Activated B cell treated with CpG ODN at 0.5 μM for 24 hours (primary cell): Measurements from ENCODE around the gene ABCC2. TPM values are rescaled to one million over a fixed set of nuclear protein-coding genes. Genes with fewer than 3 reads are reported as not detected.
"Not testable (repeated sequence)": the region's sequence is repeated elsewhere in the genome, so short reads cannot be mapped to it uniquely, and the experiment has no call there.

Experiments used
- ATAC-seq: fragments of 200-7000 bp; cut with Tn5 transposase; one replicate; pipeline ENCODE4 v1.10.0; 2021; ENCODE audit warnings: low read depth, mild to moderate bottlenecking, moderate library complexity
- CTCF ChIA-PET: fragments of 350-600 bp; sonication (Branson Sonifier 250); formaldehyde crosslinking; loops from one replicate; lab custom pipeline; 2021; ENCODE audit warnings: antibody characterized with exemption; lab: Charles Lee
- POLR2A ChIA-PET: fragments of 350-600 bp; sonication (Branson Sonifier 250); formaldehyde crosslinking; loops from one replicate; lab custom pipeline; 2021; ENCODE audit warnings: antibody characterized with exemption; lab: Charles Lee
- DNase-seq: peaks from one replicate; pipeline ENCODE4 v3.0.0; 2022
- H3K27ac Mint-ChIP-seq: one replicate; pipeline ENCODE4 v1.8.0; 2020; ENCODE audit warnings: mixed read lengths
- H3K27me3 Mint-ChIP-seq: one replicate; pipeline ENCODE4 v1.8.0; 2021; ENCODE audit warnings: mixed read lengths
- H3K36me3 Mint-ChIP-seq: one replicate; pipeline ENCODE4 v1.8.0; 2021; ENCODE audit warnings: low read depth, mixed read lengths
- H3K4me1 Mint-ChIP-seq: one replicate; pipeline ENCODE4 v1.8.0; 2021; ENCODE audit warnings: mixed read lengths
- H3K4me3 Mint-ChIP-seq: one replicate; pipeline ENCODE4 v1.8.0; 2020; ENCODE audit warnings: mild to moderate bottlenecking, mixed read lengths
- H3K9me3 Mint-ChIP-seq: one replicate; pipeline ENCODE4 v1.8.0; 2020; ENCODE audit warnings: mixed read lengths
- intact Hi-C: fragments of 100-400 bp; cut with micrococcal nuclease; formaldehyde crosslinking; loops from one replicate; pipeline ENCODE4 v1.15.1; 2024
- total RNA-seq: library from RNA; stranded (reverse); gene quantifications from 2 replicates; pipeline ENCODE4 v1.2.3, GENCODE V29; 2022
- TF ChIP-seq, protein P1 (sequence below): fragments of 200-600 bp; IDR thresholded peaks from one replicate; pipeline ENCODE4 v1.8.0; 2022; ENCODE audit warnings: antibody characterized with exemption, mild to moderate bottlenecking

The ABCC2 gene
- total RNA-seq, 1 donor from 2014 or later: 4.0 TPM

DNA sequence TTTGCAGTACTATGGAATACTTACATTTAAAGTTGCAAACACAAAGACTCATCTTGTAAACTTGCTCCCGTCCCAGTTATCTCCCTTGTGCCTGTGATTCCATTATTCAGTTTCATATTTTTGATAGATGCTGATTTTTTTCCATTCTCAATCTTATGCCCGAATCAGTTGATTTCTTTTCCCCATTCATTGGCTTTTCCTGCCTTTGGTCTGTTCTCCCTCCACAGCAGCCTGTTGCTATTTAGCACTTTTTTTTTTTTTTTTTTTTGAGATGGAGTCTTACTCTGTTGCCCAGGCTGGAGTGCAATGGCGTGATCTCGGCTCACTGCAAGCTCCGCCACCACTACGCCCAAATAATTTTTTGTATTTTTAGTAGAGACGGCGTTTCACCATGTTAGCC lies 78.0 kb downstream of the ABCC2 start:
- ChIA-PET POLR2A (no interaction called here), CTCF (interaction anchor here (0.7 to 2.2 kb wide), 2 partner anchors 12 to 185 kb away, joined by 4 to 8 read pairs; no protein-coding TSS in a partner anchor)
- Mint-ChIP-seq H3K27me3 (peaks cover 13% of the 10 kb centered on the region), H3K27ac (no peak overlapping the region), H3K9me3 (peaks cover 3% of the 10 kb centered on the region), H3K4me1 (no peaks in the 10 kb centered on the region), H3K36me3 (no peaks in the 10 kb centered on the region), H3K4me3 (no peak overlapping the region)
- TF ChIP-seq, protein P1, sequence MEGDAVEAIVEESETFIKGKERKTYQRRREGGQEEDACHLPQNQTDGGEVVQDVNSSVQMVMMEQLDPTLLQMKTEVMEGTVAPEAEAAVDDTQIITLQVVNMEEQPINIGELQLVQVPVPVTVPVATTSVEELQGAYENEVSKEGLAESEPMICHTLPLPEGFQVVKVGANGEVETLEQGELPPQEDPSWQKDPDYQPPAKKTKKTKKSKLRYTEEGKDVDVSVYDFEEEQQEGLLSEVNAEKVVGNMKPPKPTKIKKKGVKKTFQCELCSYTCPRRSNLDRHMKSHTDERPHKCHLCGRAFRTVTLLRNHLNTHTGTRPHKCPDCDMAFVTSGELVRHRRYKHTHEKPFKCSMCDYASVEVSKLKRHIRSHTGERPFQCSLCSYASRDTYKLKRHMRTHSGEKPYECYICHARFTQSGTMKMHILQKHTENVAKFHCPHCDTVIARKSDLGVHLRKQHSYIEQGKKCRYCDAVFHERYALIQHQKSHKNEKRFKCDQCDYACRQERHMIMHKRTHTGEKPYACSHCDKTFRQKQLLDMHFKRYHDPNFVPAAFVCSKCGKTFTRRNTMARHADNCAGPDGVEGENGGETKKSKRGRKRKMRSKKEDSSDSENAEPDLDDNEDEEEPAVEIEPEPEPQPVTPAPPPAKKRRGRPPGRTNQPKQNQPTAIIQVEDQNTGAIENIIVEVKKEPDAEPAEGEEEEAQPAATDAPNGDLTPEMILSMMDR: no peak
- no peak for DNase-seq
- ATAC-seq: no peak
- intact Hi-C loops: no loop called here

DNA sequence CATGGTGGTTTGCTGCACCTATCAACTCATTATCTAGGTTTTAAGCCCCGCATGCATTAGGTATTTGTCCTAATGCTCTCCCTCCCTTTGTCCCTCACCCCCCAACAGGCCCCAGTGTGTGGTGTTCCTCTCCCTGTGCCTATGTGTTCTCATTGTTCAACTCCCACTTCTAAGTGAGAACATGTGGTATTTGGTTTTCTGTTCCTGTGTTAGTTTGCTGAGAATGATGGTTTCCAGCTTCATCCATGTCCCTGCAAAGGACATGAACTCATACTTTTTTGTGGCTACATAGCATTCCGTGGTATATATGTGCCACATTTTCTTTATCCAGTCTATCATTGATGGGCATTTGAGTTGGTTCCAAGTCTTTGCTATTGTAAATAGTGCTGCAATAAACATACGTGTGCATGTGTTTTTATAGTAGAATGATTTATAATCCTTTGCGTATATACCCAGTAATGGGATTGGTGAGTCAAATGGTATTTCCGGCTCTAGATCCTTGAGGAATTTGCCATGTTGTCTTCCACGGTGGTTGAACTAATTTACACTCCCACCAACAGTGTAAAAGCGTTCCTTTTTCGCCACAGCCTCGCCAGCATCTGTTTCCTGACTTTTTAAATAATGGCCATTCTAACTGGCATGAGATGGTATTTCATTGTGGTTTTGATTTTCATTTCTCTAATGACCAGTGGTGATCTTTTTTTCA lies 81.2 kb downstream of the ABCC2 start:
- H3K9me3 Mint-ChIP-seq: peaks cover 13% of the 10 kb centered on the region
- H3K27me3 Mint-ChIP-seq: peaks cover 40% of the 10 kb centered on the region
- POLR2A ChIA-PET, H3K4me3 Mint-ChIP-seq, intact Hi-C loops, ATAC-seq, H3K27ac Mint-ChIP-seq, DNase-seq, H3K4me1 Mint-ChIP-seq, CTCF ChIA-PET, H3K36me3 Mint-ChIP-seq: not testable (repeated sequence)

DNA sequence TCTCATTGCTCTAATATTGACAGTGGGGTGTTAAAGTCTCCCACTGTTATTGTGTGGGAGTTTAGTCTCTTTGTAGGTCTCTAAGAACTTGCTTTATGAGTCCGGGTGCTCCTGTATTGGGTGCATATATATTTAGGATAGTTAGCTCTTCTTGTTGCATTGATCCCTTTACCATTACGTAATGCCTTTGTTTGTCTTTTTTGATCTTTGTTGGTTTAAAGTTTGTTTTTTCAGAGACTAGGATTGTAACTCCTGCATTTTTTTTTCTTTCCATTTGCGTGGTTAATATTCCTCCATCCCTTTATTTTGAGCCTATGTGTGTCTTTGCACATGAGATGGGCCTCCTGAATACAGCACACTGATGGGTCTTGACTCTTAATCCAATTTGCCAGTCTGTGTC lies 84.8 kb downstream of the ABCC2 start:
- H3K36me3 Mint-ChIP-seq, H3K4me3 Mint-ChIP-seq, CTCF ChIA-PET: not testable (repeated sequence)

DNA sequence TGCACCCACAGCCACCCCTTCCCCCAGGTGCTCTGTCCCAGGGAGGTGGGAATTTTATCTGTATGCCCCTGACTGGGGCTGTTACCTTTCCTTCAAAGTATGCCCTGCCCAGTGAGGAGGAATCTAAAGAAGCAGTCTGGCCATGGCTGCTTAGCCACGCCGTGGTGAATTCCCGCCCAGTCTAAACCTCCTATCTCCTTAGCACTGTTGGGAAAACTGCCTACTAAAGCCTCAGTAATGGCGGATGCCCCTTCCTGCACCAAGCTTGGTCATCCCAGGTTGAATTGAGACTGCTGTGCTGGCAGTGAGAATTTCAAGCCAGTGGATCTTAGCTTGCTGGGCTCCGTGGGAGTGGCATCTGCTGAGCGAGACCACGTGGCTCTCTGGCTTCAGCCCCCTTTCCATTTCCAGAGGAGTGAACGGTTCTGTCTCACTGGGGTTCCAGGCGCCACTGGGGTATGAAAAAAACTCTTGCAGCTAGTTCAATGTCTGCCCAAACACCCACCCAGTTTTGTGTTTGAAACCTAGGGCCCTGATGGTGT lies 87.2 kb downstream of the ABCC2 start:
- no peaks in the 10 kb centered on the region for H3K36me3 Mint-ChIP-seq
- peaks cover 13% of the 10 kb centered on the region for H3K9me3 Mint-ChIP-seq
- intact Hi-C loops: no loop called here
- DNase-seq: no peak
- no peak overlapping the region for H3K27ac Mint-ChIP-seq
- TF ChIP-seq, protein P1: no peak
- H3K4me1 Mint-ChIP-seq: no peaks in the 10 kb centered on the region
- ATAC-seq: no peak
- no peak overlapping the region for H3K4me3 Mint-ChIP-seq
- CTCF ChIA-PET: interaction anchor here (2.6 kb wide), 1 partner anchor 176 kb away, joined by 10 read pairs; no protein-coding TSS in a partner anchor
- POLR2A ChIA-PET: no interaction called here
- H3K27me3 Mint-ChIP-seq: peaks cover 37% of the 10 kb centered on the region

More for the DNA sequence above, 84.8 kb downstream of the ABCC2 start:
- H3K4me1 Mint-ChIP-seq, POLR2A ChIA-PET, DNase-seq, ATAC-seq, H3K27ac Mint-ChIP-seq, intact Hi-C loops: not testable (repeated sequence)
- peaks cover 13% of the 10 kb centered on the region for H3K9me3 Mint-ChIP-seq
- H3K27me3 Mint-ChIP-seq: peaks cover 45% of the 10 kb centered on the region

DNA sequence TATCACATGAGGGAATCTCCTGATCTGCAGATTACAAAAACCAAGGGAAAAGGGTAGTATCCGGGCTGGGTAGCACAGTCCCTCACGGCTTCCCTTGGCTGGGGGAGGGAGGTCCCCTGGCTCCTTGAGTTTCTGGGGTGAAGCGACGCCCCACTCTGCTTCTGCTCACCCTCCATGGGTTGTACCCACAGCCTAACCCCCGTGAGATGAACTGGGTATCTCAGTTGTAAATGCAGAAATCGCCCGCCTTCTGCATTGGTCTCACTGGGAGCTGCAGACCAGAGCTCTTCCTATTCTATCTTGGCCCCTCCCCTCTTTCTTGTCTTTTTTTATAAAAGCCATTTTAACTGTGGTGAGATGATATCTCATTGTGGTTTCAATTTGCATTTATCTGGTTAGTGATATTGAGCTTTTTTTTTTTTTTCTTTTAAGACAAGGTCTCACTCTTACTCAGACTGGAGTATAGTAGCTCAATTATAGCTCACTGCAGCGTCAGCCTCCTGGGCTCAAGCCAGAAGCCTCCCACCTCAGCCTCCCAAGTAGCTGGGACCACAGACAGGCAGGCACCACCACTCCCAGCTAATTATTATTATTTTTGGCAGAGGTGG lies 87.8 kb downstream of the ABCC2 start:
- no peak overlapping the region for H3K4me3 Mint-ChIP-seq
- ChIA-PET POLR2A (no interaction called here), CTCF (interaction anchor here (2.6 kb wide), 1 partner anchor 176 kb away, joined by 10 read pairs; no protein-coding TSS in a partner anchor)
- peaks cover under 1% of the 10 kb centered on the region for H3K36me3 Mint-ChIP-seq
- no peak overlapping the region for H3K27ac Mint-ChIP-seq
- DNase-seq (no peak), ATAC-seq (peak; percentile 14)
- peaks cover 35% of the 10 kb centered on the region for H3K27me3 Mint-ChIP-seq
- intact Hi-C loops: no loop called here
- H3K9me3 Mint-ChIP-seq: peaks cover 12% of the 10 kb centered on the region
- TF ChIP-seq, protein P1: no peak
- no peaks in the 10 kb centered on the region for H3K4me1 Mint-ChIP-seq
